Panc1 (cell line): ENCODE measurements around the gene IFIT1. TPM values are rescaled to one million over a fixed set of nuclear protein-coding genes. Genes with fewer than 3 reads are reported as not detected.

Experiments used
- ATAC-seq: fragments of 200-7000 bp; cut with Tn5 transposase; 2 replicates; pipeline ENCODE4 v1.9.1; 2020; ENCODE audit warnings: mild to moderate bottlenecking, moderate library complexity
- BruUV-seq: library from RNA; stranded (reverse); fragments of 400-500 nt; replicated peaks from 2 replicates; lab custom pipeline; 2021; lab: Mats Ljungman, UMichigan
- CTCF ChIA-PET: fragments of 300-600 bp; sonication (Branson Sonifier 250); formaldehyde crosslinking; loops from one replicate; lab custom pipeline; 2022; ENCODE audit warnings: antibody characterized with exemption; lab: Charles Lee
- POLR2A ChIA-PET: fragments of 300-600 bp; sonication (Branson Sonifier 250); formaldehyde crosslinking; loops from one replicate; lab custom pipeline; 2022; ENCODE audit warnings: antibody characterized with exemption; lab: Charles Lee
- DNase-seq: peaks from one replicate; pipeline ENCODE4 v3.0.0-alpha.2; 2010; ENCODE audit warnings: low read depth, low spot score
- H3K27ac ChIP-seq: 2 replicates; pipeline ENCODE4 v1.5.1; 2011; ENCODE audit warnings: mild to moderate bottlenecking, low read length, inconsistent platforms
- H3K27me3 ChIP-seq: fragments of 200-500 bp; sonication (Bioruptor generic); 2 replicates; pipeline ENCODE4 v1.6.0; 2014; ENCODE audit warnings: low read length, inconsistent platforms; ENCODE audit not compliant: control insufficient read depth, insufficient read depth
- H3K36me3 ChIP-seq: fragments of 200-500 bp; sonication (Bioruptor generic); 2 replicates; pipeline ENCODE4 v1.5.1; 2014; ENCODE audit warnings: inconsistent platforms, mild to moderate bottlenecking, low read length, moderate library complexity; ENCODE audit not compliant: control insufficient read depth, insufficient read depth
- H3K4me1 ChIP-seq: 2 replicates; pipeline ENCODE4 v1.5.1; 2011; ENCODE audit warnings: inconsistent platforms, mild to moderate bottlenecking, low read length, moderate library complexity; ENCODE audit not compliant: control insufficient read depth, insufficient read depth
- H3K4me3 ChIP-seq, 2 experiments: 2 replicates each; pipeline ENCODE4 v1.5.1; 2011 to 2012; ENCODE audit warnings: low read depth in 2 of 2, low read length in 2 of 2, mild to moderate bottlenecking in 2 of 2, inconsistent platforms in 1 of 2, moderate library complexity in 1 of 2
- H3K9me3 ChIP-seq: fragments of 200-500 bp; sonication (Bioruptor generic); 2 replicates; pipeline ENCODE4 v1.5.1; 2014; ENCODE audit warnings: low read depth, mild to moderate bottlenecking, inconsistent platforms, low read length, moderate library complexity; ENCODE audit not compliant: control insufficient read depth, insufficient read depth
- POLR2AphosphoS5 ChIP-seq: IDR thresholded peaks from 2 replicates; pipeline ENCODE4 v1.6.1; 2012; ENCODE audit warnings: mild to moderate bottlenecking, low read depth, low read length, moderate library complexity
- SIN3A ChIP-seq: IDR thresholded peaks from 2 replicates; pipeline ENCODE4 v1.6.1; 2012; ENCODE audit warnings: low read depth, mild to moderate bottlenecking, low read length, moderate library complexity, borderline replicate concordance; ENCODE audit not compliant: insufficient read depth
- TCF7L2 ChIP-seq: IDR thresholded peaks from 2 replicates; pipeline ENCODE4 v1.6.1; 2011; ENCODE audit warnings: mild to moderate bottlenecking, low read depth, low read length, inconsistent platforms
- in situ Hi-C: cut with HindIII; loops from 2 replicates; pipeline ENCODE4 v1.10.0; 2016; ENCODE audit warnings: low sequenced_read_pairs, low pct_unique_long_range_greater_than_20kb
- intact Hi-C: fragments of 100-400 bp; cut with micrococcal nuclease; formaldehyde crosslinking; loops from one replicate; pipeline ENCODE4 v1.10.0; 2022; ENCODE audit not compliant: unreplicated experiment
- total RNA-seq: library from RNA; stranded (reverse); gene quantifications from one replicate; pipeline ENCODE4 v1.2.1, GENCODE V29; 2021; ENCODE audit not compliant: unreplicated experiment
- TF ChIP-seq, protein P1 (sequence below), 2 experiments: IDR thresholded peaks; 2 replicates each; pipeline ENCODE4 v1.6.1; 2011 to 2012; ENCODE audit warnings: low read depth in 2 of 2, control low read depth in 1 of 2, low read length in 1 of 2, mild to moderate bottlenecking in 1 of 2, moderate library complexity in 1 of 2; ENCODE audit not compliant: insufficient read depth in 1 of 2
- TF ChIP-seq, protein P2 (sequence below): fragments of 450-650 bp; IDR thresholded peaks from 2 replicates; pipeline ENCODE4 v1.5.1; 2017; ENCODE audit warnings: mild to moderate bottlenecking

The IFIT1 gene
- total RNA-seq, 1 experiment from 2014 or later: 43.8 TPM

DNA sequence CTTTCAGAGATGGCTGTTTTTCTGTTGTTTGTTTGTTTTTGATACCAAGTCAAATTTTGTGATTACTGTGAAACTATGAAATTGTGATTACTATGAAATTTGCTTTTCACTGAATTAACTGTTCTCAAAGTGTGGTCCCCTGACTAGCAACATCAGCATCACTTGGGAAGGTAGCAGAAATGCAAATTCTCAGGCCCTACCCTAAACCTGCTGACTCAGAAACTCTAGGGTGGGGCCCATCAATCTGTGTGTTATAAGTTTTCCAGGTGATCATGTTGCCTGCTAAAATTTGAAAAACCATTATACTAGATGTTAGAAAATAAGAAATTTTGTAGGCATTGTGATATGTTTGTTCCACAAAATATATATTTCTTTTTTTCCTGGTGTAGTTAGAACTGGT lies 13.3 kb upstream of the IFIT1 start:
- in situ Hi-C loops (no loop called here), intact Hi-C loops (no loop called here)

DNA sequence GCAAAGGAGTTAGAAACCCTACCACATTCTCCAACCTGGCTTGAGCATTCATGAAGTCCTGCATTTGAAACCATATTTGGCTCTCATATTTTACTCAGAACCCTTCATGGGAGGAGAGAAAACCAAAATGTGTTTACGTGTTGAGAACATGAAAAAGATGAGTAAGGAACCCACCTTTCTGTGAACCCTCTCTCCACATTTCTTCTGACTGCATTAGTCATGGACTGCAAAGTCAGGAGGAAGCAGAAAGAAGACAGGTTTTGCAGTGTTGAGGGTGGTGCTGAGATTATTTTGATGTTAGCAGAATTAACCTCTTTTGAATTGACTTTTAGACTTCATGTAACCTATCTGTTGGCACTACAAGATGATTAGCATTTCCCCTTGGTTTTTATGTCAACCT lies 9.7 kb upstream of the IFIT1 start:
- H3K36me3 ChIP-seq: no peaks in the 10 kb centered on the region
- H3K4me1 ChIP-seq: peaks cover 4% of the 10 kb centered on the region; the same call in 1 of the 2 replicates
- no peaks in the 10 kb centered on the region for H3K27me3 ChIP-seq
- no peaks in the 10 kb centered on the region for H3K9me3 ChIP-seq
- no peak overlapping the region for H3K4me3 ChIP-seq
- BruUV-seq: no TSS peak
- TF ChIP-seq SIN3A (no peak), POLR2AphosphoS5 (no peak), TCF7L2 (no peak)
- TF ChIP-seq, protein P1, sequence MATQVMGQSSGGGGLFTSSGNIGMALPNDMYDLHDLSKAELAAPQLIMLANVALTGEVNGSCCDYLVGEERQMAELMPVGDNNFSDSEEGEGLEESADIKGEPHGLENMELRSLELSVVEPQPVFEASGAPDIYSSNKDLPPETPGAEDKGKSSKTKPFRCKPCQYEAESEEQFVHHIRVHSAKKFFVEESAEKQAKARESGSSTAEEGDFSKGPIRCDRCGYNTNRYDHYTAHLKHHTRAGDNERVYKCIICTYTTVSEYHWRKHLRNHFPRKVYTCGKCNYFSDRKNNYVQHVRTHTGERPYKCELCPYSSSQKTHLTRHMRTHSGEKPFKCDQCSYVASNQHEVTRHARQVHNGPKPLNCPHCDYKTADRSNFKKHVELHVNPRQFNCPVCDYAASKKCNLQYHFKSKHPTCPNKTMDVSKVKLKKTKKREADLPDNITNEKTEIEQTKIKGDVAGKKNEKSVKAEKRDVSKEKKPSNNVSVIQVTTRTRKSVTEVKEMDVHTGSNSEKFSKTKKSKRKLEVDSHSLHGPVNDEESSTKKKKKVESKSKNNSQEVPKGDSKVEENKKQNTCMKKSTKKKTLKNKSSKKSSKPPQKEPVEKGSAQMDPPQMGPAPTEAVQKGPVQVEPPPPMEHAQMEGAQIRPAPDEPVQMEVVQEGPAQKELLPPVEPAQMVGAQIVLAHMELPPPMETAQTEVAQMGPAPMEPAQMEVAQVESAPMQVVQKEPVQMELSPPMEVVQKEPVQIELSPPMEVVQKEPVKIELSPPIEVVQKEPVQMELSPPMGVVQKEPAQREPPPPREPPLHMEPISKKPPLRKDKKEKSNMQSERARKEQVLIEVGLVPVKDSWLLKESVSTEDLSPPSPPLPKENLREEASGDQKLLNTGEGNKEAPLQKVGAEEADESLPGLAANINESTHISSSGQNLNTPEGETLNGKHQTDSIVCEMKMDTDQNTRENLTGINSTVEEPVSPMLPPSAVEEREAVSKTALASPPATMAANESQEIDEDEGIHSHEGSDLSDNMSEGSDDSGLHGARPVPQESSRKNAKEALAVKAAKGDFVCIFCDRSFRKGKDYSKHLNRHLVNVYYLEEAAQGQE (IDR thresholded peaks at IDR 0.05; ENCODE audit: insufficient read depth in 1 of 2, low read depth in 2 of 2, low read length in 1 of 2): no peak
- TF ChIP-seq, protein P2, sequence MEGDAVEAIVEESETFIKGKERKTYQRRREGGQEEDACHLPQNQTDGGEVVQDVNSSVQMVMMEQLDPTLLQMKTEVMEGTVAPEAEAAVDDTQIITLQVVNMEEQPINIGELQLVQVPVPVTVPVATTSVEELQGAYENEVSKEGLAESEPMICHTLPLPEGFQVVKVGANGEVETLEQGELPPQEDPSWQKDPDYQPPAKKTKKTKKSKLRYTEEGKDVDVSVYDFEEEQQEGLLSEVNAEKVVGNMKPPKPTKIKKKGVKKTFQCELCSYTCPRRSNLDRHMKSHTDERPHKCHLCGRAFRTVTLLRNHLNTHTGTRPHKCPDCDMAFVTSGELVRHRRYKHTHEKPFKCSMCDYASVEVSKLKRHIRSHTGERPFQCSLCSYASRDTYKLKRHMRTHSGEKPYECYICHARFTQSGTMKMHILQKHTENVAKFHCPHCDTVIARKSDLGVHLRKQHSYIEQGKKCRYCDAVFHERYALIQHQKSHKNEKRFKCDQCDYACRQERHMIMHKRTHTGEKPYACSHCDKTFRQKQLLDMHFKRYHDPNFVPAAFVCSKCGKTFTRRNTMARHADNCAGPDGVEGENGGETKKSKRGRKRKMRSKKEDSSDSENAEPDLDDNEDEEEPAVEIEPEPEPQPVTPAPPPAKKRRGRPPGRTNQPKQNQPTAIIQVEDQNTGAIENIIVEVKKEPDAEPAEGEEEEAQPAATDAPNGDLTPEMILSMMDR: no peak
- peak overlapping the region; percentile 15; the same call in 1 of the 2 replicates for H3K27ac ChIP-seq
- intact Hi-C loops (no loop called here), in situ Hi-C loops (no loop called here)
- no peak for ATAC-seq
- no peak for DNase-seq
- CTCF ChIA-PET: no interaction called here
- POLR2A ChIA-PET: no interaction called here

More for the DNA sequence above, 13.3 kb upstream of the IFIT1 start:
- DNase-seq: no peak
- H3K4me3 ChIP-seq: no peak overlapping the region
- ChIA-PET POLR2A (no interaction called here), CTCF (no interaction called here)
- BruUV-seq: no TSS peak
- ATAC-seq: no peak
- TF ChIP-seq TCF7L2 (no peak), SIN3A (no peak), POLR2AphosphoS5 (no peak)
- TF ChIP-seq, protein P2: no peak
- TF ChIP-seq, protein P1 (IDR thresholded peaks at IDR 0.05; ENCODE audit: insufficient read depth in 1 of 2, low read depth in 2 of 2, low read length in 1 of 2): no peak
- peaks cover 9% of the 10 kb centered on the region for H3K4me1 ChIP-seq
- H3K9me3 ChIP-seq: no peaks in the 10 kb centered on the region
- H3K27me3 ChIP-seq: no peaks in the 10 kb centered on the region
- H3K36me3 ChIP-seq: no peaks in the 10 kb centered on the region
- 0 out of 2 replicates have a peak overlapping the region, but pooled peaks have one; percentile 46 for H3K27ac ChIP-seq
